Endothelial cell of umbilical vein (primary cell): ENCODE results near the gene BPHL. TPM values are rescaled to one million over a fixed set of nuclear protein-coding genes. Genes with fewer than 3 reads are reported as not detected.

Experiments
- BruUV-seq: library from RNA; stranded (reverse); fragments of 400-500 nt; replicated peaks from 2 replicates; lab custom pipeline; 2021; lab: Mats Ljungman, UMichigan
- CTCF ChIA-PET: fragments of 300-600, 350-600 bp; sonication (Branson Sonifier 250); formaldehyde crosslinking; loops from one replicate; lab custom pipeline; 2021; ENCODE audit warnings: antibody characterized with exemption, inconsistent platforms; lab: Charles Lee
- POLR2A ChIA-PET: fragments of 300-600, 350-600 bp; sonication (Branson Sonifier 250); formaldehyde crosslinking; loops from one replicate; lab custom pipeline; 2021; ENCODE audit warnings: antibody characterized with exemption, inconsistent platforms; lab: Charles Lee
- DNase-seq: peaks from one replicate; pipeline ENCODE4 v3.0.0-alpha.2; 2011; ENCODE audit warnings: low read depth, low spot score
- FAIRE-seq: peaks from 2 replicates; lab custom pipeline; 2011; peaks lifted over from hg19 to GRCh38; lab: Jason Lieb, UNC
- H2AFZ ChIP-seq: 2 replicates; pipeline ENCODE4 v1.6.0; 2012; ENCODE audit warnings: low read depth, low read length, control low read depth, inconsistent platforms
- H3K27ac ChIP-seq: 2 replicates; pipeline ENCODE4 v1.5.1; 2011; ENCODE audit warnings: low read depth, mild to moderate bottlenecking, control low read depth, low read length, moderate library complexity; ENCODE audit not compliant: insufficient read depth
- H3K27me3 ChIP-seq, 2 experiments: 2 replicates each; pipeline versions ENCODE4 v1.6.0 to v1.6.1; 2011; ENCODE audit warnings: low read length in 2 of 2, mixed read lengths in 1 of 2; ENCODE audit not compliant: control insufficient read depth in 2 of 2, insufficient read depth in 2 of 2
- H3K36me3 ChIP-seq, 2 experiments: 2 replicates in 1 of 2; 3 replicates in 1 of 2; pipeline ENCODE4 v1.5.1; 2011; ENCODE audit warnings: low read length in 2 of 2, mild to moderate bottlenecking in 1 of 2, moderate library complexity in 1 of 2; ENCODE audit not compliant: control insufficient read depth in 2 of 2, insufficient read depth in 2 of 2; ENCODE audit errors: extremely low read depth in 1 of 2
- H3K4me1 ChIP-seq: 3 replicates; pipeline ENCODE4 v1.5.1; 2011; ENCODE audit warnings: mild to moderate bottlenecking, low read length; ENCODE audit not compliant: control insufficient read depth, insufficient read depth; ENCODE audit errors: extremely low read depth
- H3K4me2 ChIP-seq: 2 replicates; pipeline ENCODE4 v1.6.1; 2011; ENCODE audit warnings: low read length, control low read depth, mixed read lengths; ENCODE audit not compliant: insufficient read depth
- H3K4me3 ChIP-seq, 3 experiments: fragments of 200-600 bp in 1 of 3; sonication (generic), shearing (Covaris generic) in 1 of 3; replicated peaks in 1 of 3; 2 replicates each; pipeline ENCODE4 v1.5.1; 2011 to 2016; ENCODE audit warnings: control low read depth in 3 of 3, low read length in 3 of 3, mild to moderate bottlenecking in 2 of 3, inconsistent platforms in 1 of 3, low read depth in 1 of 3, moderate library complexity in 1 of 3; ENCODE audit not compliant: insufficient read depth in 1 of 3
- H3K79me2 ChIP-seq: 2 replicates; pipeline ENCODE4 v1.6.0; 2012; ENCODE audit warnings: low read length, inconsistent platforms; ENCODE audit not compliant: control insufficient read depth, insufficient read depth
- H3K9ac ChIP-seq: replicated peaks from 2 replicates; pipeline ENCODE3; 2011; ENCODE audit warnings: low read length, control low read depth; ENCODE audit not compliant: insufficient read depth; ENCODE audit errors: extremely low read depth
- H3K9me1 ChIP-seq: replicated peaks from 3 replicates; pipeline ENCODE4 v1.6.0; 2011; ENCODE audit warnings: mild to moderate bottlenecking, low read length; ENCODE audit not compliant: control insufficient read depth, insufficient read depth; ENCODE audit errors: extremely low read depth
- H3K9me3 ChIP-seq: replicated peaks from 2 replicates; pipeline ENCODE4 v1.5.1; 2012; ENCODE audit warnings: low read length, inconsistent platforms; ENCODE audit not compliant: control insufficient read depth, insufficient read depth
- H4K20me1 ChIP-seq: replicated peaks from 2 replicates; pipeline ENCODE3; 2011; ENCODE audit warnings: mild to moderate bottlenecking, low read length; ENCODE audit not compliant: control insufficient read depth, insufficient read depth; ENCODE audit errors: extremely low read depth
- CTCF ChIP-seq, 2 donors: IDR thresholded peaks; 1 replicate in 1 of 2; 2 replicates in 1 of 2; pipeline ENCODE4 v1.5.1; 2011; ENCODE audit warnings: low read length in 2 of 2, mild to moderate bottlenecking in 2 of 2, moderate library complexity in 2 of 2, control low read depth in 1 of 2, inconsistent platforms in 1 of 2, low read depth in 1 of 2; ENCODE audit not compliant: insufficient read depth in 1 of 2; ENCODE audit errors: extremely low read depth in 1 of 2
- EZH2 ChIP-seq: IDR thresholded peaks from 2 replicates; pipeline ENCODE4 v1.6.1; 2012; ENCODE audit warnings: borderline replicate concordance, low read depth, mild to moderate bottlenecking, moderate library complexity, low read length, inconsistent platforms; ENCODE audit not compliant: severe bottlenecking
- GATA2 ChIP-seq: IDR thresholded peaks from 2 replicates; pipeline ENCODE4 v1.7.0; 2011; ENCODE audit warnings: low read depth, mild to moderate bottlenecking, moderate library complexity, mixed read lengths, low read length; ENCODE audit not compliant: insufficient read length, insufficient read depth
- JUN ChIP-seq: IDR thresholded peaks from 2 replicates; pipeline ENCODE4 v1.6.1; 2011; ENCODE audit warnings: borderline replicate concordance, low read depth; ENCODE audit not compliant: insufficient read length, insufficient read depth
- POLR2A ChIP-seq: IDR thresholded peaks from 2 replicates; pipeline ENCODE4 v1.6.1; 2012; ENCODE audit warnings: low read depth, mild to moderate bottlenecking, control low read depth, low read length
- POLR2AphosphoS5 ChIP-seq: IDR thresholded peaks from 2 replicates; pipeline ENCODE4 v1.6.1; 2012; ENCODE audit warnings: low read depth, mild to moderate bottlenecking, control low read depth, low read length, moderate library complexity; ENCODE audit not compliant: insufficient read depth
- dilution Hi-C: fragments of 300-500 bp; cut with MboI; formaldehyde crosslinking; loops from one replicate; pipeline ENCODE4 v1.15.0; 2019; ENCODE audit warnings: low sequenced_read_pairs; ENCODE audit not compliant: extremely low pct_ligation_motif_present
- intact Hi-C: fragments of 100-400 bp; cut with micrococcal nuclease; formaldehyde crosslinking; loops from one replicate; pipeline ENCODE4 v1.10.0; 2022
- polyA plus RNA-seq, 4 experiments: library from polyadenylated mRNA; depleted of rRNA in 3 of 4; stranded (reverse) in 3 of 4; unstranded in 1 of 4; fragments of >200 nt; gene quantifications; 2 replicates each; pipeline versions ENCODE4 v1.2.1 to v1.2.3, GENCODE V29; 2011 to 2012; ENCODE audit warnings: missing spikeins in 1 of 4
- total RNA-seq: library from RNA; stranded (reverse); gene quantifications from 2 replicates; pipeline ENCODE4 v1.2.3, GENCODE V29; 2021

The BPHL gene
- total and polyA plus RNA-seq, 2 donors (not counting 3 experiments of a cell fraction or from before 2014, with no cell fraction given), result 12.3 to 14.8 TPM

- intact Hi-C loops, result no loop called here
- H3K4me3 ChIP-seq, result no peak overlapping the region
- dilution Hi-C loops, result no loop called here
- H3K9me1 ChIP-seq, result no peaks in the 10 kb centered on the region
- no peaks in the 10 kb centered on the region for H3K79me2 ChIP-seq
- TF ChIP-seq JUN (no peak), EZH2 (no peak), GATA2 (no peak), POLR2A (no peak), POLR2AphosphoS5 (no peak), CTCF (IDR thresholded peaks at IDR 0.05; ENCODE audit: extremely low read depth in 1 of 2, insufficient read depth in 1 of 2, low read depth in 1 of 2, low read length in 2 of 2) (no peak)
- no TSS peak for BruUV-seq
- H3K36me3 ChIP-seq, result no peaks in the 10 kb centered on the region
- FAIRE-seq (no peak), DNase-seq (no peak)
- no peak overlapping the region for H3K9ac ChIP-seq
- H3K27me3 ChIP-seq, result peaks cover 6 to 9% of the 10 kb centered on the region in 2 experiments
- H3K4me2 ChIP-seq, result no peak overlapping the region
- no peak overlapping the region for H2AFZ ChIP-seq
- no peaks in the 10 kb centered on the region for H3K9me3 ChIP-seq
- H3K4me1 ChIP-seq, result peaks cover 7% of the 10 kb centered on the region
- CTCF ChIA-PET, result interaction anchor here (0.9 to 1.8 kb wide), 3 partner anchors 14 to 57 kb away, joined by 3 to 6 read pairs (median 3); no protein-coding TSS in a partner anchor
- no peak overlapping the region for H3K27ac ChIP-seq
- POLR2A ChIA-PET, result no interaction called here
- no peaks in the 10 kb centered on the region for H4K20me1 ChIP-seq
Measured at GRCh38 chr6:3190056-3190455, 71.5 kb downstream of the BPHL start.
